Measurements from ENCODE around the gene MYOG.

The MYOG gene

DNA sequence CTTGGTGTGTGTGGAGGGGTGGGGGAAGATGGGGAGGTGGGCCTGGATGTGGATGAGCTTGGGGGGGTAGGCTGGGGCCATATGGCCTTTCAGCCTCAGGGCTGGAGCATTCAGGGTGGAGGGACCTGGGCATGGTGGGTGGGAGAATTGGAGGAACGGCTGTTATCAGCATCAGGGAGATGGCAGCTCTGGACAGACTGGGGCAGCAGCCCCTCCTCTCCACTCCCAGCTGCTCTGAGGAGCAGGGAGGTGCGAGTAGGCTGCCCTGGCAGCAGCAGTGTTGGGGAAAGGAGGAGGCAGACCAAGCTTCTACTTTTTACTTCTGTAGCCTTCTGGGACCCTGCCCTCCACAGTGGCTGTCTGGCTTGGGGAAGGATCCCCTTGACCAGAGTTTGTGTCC is 49.3 kb downstream of the MYOG start:
- H3K79me2 ChIP-seq (ENCODE audit: insufficient read depth, low read length): no peaks in the 10 kb centered on the region
- H3K4me2 ChIP-seq (ENCODE audit: low read length): no peak overlapping the region
- no peaks in the 10 kb centered on the region for H3K9me2 ChIP-seq (ENCODE audit: low read depth, low read length)
- no peak overlapping the region for H2AFZ ChIP-seq (ENCODE audit: low read length)
- no peaks in the 10 kb centered on the region for H3F3A ChIP-seq (ENCODE audit: insufficient read depth, low read length)
- H3K27ac ChIP-seq (ENCODE audit: low read depth, low read length, poor library complexity, severe bottlenecking): no peak overlapping the region
- no peaks in the 10 kb centered on the region for H3K9me3 ChIP-seq (ENCODE audit: low read length)
- no peaks in the 10 kb centered on the region for H3K4me1 ChIP-seq (ENCODE audit: insufficient read depth, low read length, severe bottlenecking)
- no peak overlapping the region for H3K9ac ChIP-seq (ENCODE audit: low read length)
- H3K4me3 ChIP-seq (ENCODE audit: low read depth, low read length, poor library complexity, severe bottlenecking): no peak overlapping the region
- no peaks in the 10 kb centered on the region for H4K20me1 ChIP-seq (ENCODE audit: insufficient read depth, low read length)
- H3K27me3 ChIP-seq (ENCODE audit: insufficient read depth, low read length): no peaks in the 10 kb centered on the region
- TF ChIP-seq EZH2 (IDR thresholded peaks at IDR 0.05; ENCODE audit: borderline replicate concordance, low read length): no peak
- TF ChIP-seq, protein P1, sequence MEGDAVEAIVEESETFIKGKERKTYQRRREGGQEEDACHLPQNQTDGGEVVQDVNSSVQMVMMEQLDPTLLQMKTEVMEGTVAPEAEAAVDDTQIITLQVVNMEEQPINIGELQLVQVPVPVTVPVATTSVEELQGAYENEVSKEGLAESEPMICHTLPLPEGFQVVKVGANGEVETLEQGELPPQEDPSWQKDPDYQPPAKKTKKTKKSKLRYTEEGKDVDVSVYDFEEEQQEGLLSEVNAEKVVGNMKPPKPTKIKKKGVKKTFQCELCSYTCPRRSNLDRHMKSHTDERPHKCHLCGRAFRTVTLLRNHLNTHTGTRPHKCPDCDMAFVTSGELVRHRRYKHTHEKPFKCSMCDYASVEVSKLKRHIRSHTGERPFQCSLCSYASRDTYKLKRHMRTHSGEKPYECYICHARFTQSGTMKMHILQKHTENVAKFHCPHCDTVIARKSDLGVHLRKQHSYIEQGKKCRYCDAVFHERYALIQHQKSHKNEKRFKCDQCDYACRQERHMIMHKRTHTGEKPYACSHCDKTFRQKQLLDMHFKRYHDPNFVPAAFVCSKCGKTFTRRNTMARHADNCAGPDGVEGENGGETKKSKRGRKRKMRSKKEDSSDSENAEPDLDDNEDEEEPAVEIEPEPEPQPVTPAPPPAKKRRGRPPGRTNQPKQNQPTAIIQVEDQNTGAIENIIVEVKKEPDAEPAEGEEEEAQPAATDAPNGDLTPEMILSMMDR (IDR thresholded peaks at IDR 0.05; ENCODE audit: low read length): no peak
- H3K36me3 ChIP-seq (ENCODE audit: insufficient read depth, low read length): no peaks in the 10 kb centered on the region

DNA sequence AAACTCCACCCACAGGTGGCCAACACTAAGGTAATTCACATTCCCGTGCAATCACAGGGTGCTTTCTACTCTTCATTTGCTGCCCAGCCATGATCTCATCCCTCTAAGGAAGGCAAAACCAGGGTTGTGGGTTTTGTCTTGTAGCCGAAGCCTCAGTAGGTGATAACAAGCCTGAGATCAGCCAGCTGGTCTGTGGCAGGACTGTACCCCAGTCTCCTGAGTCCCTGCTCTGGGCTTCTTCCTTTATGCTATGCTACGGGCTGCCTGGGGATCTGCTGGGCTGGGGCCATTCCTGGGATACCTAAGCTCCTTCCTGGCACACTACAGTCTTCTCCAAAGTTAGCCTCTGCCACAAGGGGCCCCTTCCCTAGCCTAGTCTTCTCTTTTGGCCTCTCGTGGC is 49.7 kb downstream of the MYOG start:
- Histone ChIP-seq H2AFZ (ENCODE audit: low read length) (no peak overlapping the region), H3K9me2 (ENCODE audit: low read depth, low read length) (no peaks in the 10 kb centered on the region), H3K9ac (ENCODE audit: low read length) (no peak overlapping the region), H4K20me1 (ENCODE audit: insufficient read depth, low read length) (no peaks in the 10 kb centered on the region), H3K79me2 (ENCODE audit: insufficient read depth, low read length) (no peaks in the 10 kb centered on the region), H3K27ac (ENCODE audit: low read depth, low read length, poor library complexity, severe bottlenecking) (no peak overlapping the region), H3K4me3 (ENCODE audit: low read depth, low read length, poor library complexity, severe bottlenecking) (no peak overlapping the region), H3K9me3 (ENCODE audit: low read length) (no peaks in the 10 kb centered on the region), H3F3A (ENCODE audit: insufficient read depth, low read length) (no peaks in the 10 kb centered on the region), H3K4me2 (ENCODE audit: low read length) (no peak overlapping the region), H3K4me1 (ENCODE audit: insufficient read depth, low read length, severe bottlenecking) (no peaks in the 10 kb centered on the region), H3K36me3 (ENCODE audit: insufficient read depth, low read length) (no peaks in the 10 kb centered on the region), H3K27me3 (ENCODE audit: insufficient read depth, low read length) (no peaks in the 10 kb centered on the region)
- TF ChIP-seq, protein P1 (IDR thresholded peaks at IDR 0.05; ENCODE audit: low read length): no peak
- TF ChIP-seq EZH2 (IDR thresholded peaks at IDR 0.05; ENCODE audit: borderline replicate concordance, low read length): no peak

DNA sequence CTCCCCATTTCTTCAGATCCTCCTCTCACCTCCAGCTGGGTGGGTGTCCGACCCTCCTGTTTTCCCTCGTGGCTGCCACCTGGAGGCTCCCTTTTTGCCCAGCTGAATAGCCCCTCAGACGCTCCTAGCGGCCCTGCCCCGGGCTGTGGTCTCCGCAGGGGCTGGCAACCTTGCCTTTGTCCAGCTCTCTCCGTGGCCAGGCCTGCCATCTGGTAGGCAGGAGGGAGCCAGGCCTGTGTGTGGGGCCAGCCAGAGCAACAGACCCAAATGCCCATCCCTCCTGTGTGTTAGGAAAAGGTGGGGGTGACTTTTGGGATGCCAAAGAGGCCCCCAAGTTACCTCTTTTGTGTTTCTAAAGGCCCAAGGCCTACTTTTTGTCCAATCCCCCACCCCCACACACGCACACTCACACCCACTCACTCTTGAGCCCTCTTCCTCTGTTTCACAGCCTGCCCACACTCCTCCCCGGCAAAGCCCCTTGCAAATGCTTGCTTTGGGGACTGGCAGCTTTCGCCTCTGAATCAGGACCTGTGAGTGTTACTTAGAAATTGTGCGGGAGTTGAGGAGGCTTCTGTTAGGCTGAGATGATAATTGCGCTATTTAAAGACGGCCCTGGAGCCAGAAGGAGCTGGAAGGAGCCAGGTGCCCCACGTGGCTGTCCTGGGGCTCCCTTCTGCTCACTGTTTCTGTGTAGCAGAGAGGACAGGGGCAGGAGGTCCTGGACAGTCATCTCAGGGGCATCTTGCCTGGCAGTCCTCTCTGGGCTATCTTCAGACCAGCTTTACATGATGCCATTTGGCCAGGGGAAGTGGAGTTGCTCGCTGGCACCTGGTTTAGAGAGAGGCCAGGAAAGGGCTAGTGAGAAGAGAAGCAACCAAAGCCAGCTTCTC is 50.5 kb downstream of the MYOG start:
- no peak overlapping the region for H3K4me2 ChIP-seq (ENCODE audit: low read length)
- H3K27me3 ChIP-seq (ENCODE audit: insufficient read depth, low read length): no peaks in the 10 kb centered on the region
- H3K4me3 ChIP-seq (ENCODE audit: low read depth, low read length, poor library complexity, severe bottlenecking): no peak overlapping the region
- H3K27ac ChIP-seq (ENCODE audit: low read depth, low read length, poor library complexity, severe bottlenecking): no peak overlapping the region
- no peaks in the 10 kb centered on the region for H3K4me1 ChIP-seq (ENCODE audit: insufficient read depth, low read length, severe bottlenecking)
- TF ChIP-seq, protein P1 (IDR thresholded peaks at IDR 0.05; ENCODE audit: low read length): no peak
- TF ChIP-seq EZH2 (IDR thresholded peaks at IDR 0.05; ENCODE audit: borderline replicate concordance, low read length): no peak
- no peaks in the 10 kb centered on the region for H3K9me3 ChIP-seq (ENCODE audit: low read length)
- H3F3A ChIP-seq (ENCODE audit: insufficient read depth, low read length): no peaks in the 10 kb centered on the region
- no peaks in the 10 kb centered on the region for H3K79me2 ChIP-seq (ENCODE audit: insufficient read depth, low read length)
- H3K9ac ChIP-seq (ENCODE audit: low read length): no peak overlapping the region
- no peaks in the 10 kb centered on the region for H3K36me3 ChIP-seq (ENCODE audit: insufficient read depth, low read length)
- no peak overlapping the region for H2AFZ ChIP-seq (ENCODE audit: low read length)
- no peaks in the 10 kb centered on the region for H3K9me2 ChIP-seq (ENCODE audit: low read depth, low read length)
- no peaks in the 10 kb centered on the region for H4K20me1 ChIP-seq (ENCODE audit: insufficient read depth, low read length)
